ENCODE results near the gene ADAMTS4. TPM values are rescaled to one million over a fixed set of nuclear protein-coding genes. Genes with fewer than 3 reads are reported as not detected.

Gene ADAMTS4
- total and polyA plus RNA-seq, 9 of the 15 experiments (the other 6 are each of a cell fraction or from before 2014, with no cell fraction given), result 0.07 to 3.7 (median 0.41) TPM

DNA sequence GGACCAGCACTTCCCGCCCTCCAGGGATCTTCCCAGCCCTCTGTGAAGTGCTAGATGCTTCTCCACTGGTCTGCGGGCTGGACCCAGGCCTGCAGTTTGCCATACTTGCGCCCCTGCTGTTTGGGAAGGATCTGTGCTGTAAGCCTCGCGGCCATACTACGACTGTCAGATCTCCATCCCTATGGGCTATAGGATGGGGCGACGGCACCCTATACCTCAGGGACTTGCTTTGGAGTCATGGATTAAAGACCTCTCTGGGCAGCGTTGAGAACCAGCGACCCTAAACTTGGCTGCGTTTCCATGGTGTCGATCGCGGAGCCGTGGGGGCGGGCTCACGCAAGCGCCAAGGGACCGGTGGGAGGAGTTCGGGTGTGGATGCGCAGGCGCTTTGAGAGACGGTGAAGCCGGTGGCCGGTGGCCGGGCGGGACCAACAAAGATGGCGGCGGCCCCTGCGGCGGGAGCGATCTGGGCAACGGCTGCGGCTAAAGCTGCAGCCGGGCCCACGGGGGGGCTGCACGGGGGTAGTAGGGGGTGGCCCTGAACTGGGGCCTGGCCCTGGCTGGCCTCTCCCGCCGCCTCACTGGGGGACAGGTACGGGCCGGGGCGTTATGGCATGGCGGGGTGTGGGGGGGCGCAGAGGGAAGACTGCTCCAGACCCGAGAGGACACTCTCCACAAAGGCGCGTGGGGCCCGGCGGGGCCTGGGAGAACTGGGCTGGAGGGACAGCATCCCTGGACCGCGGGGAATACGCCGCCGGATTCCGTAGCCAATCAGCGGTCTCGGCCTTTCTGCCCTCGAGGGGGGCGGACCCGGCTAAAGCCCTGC, 39.6 kb downstream of the ADAMTS4 start, which contains the start of gene USP21 (continued):
- TF ChIP-seq, protein P1, sequence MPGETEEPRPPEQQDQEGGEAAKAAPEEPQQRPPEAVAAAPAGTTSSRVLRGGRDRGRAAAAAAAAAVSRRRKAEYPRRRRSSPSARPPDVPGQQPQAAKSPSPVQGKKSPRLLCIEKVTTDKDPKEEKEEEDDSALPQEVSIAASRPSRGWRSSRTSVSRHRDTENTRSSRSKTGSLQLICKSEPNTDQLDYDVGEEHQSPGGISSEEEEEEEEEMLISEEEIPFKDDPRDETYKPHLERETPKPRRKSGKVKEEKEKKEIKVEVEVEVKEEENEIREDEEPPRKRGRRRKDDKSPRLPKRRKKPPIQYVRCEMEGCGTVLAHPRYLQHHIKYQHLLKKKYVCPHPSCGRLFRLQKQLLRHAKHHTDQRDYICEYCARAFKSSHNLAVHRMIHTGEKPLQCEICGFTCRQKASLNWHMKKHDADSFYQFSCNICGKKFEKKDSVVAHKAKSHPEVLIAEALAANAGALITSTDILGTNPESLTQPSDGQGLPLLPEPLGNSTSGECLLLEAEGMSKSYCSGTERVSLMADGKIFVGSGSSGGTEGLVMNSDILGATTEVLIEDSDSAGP (CRISPR knock-in tag; IDR thresholded peaks at IDR 0.05), result no peak
- TF ChIP-seq CHD1 (IDR thresholded peaks at IDR 0.05; ENCODE audit: low read length) (no peak), MTA2 (IDR thresholded peaks at IDR 0.05; ENCODE audit: low read depth) (no peak), POLR2H (tag; IDR thresholded peaks at IDR 0.05; ENCODE audit: low read depth) (peak; percentile 34; the same call in 1 of the 2 replicates), GTF2A2 (tag; IDR thresholded peaks at IDR 0.05) (no peak), HNRNPK (IDR thresholded peaks at IDR 0.05; ENCODE audit: low read depth, low read length, poor library complexity, severe bottlenecking) (no peak), ZFP1 (CRISPR knock-in tag; IDR thresholded peaks at IDR 0.05) (no peak), ZNF695 (CRISPR knock-in tag; IDR thresholded peaks at IDR 0.05) (no peak), ZNF239 (CRISPR knock-in tag; IDR thresholded peaks at IDR 0.05) (no peak), TSC22D4 (tag; IDR thresholded peaks at IDR 0.05) (no peak), ZNF707 (CRISPR knock-in tag; conservative IDR thresholded peaks at IDR 0.05) (no peak), NFATC3 (IDR thresholded peaks at IDR 0.05) (no peak), KLF1 (tag; IDR thresholded peaks at IDR 0.05) (no peak), FOXA3 (CRISPR knock-in tag; conservative IDR thresholded peaks at IDR 0.05 in 1 of 2, IDR thresholded peaks at IDR 0.05 in 1 of 2) (no peak), ATF1 (CRISPR knock-in tag; IDR thresholded peaks at IDR 0.05) (no peak), ATF1 (tag; IDR thresholded peaks at IDR 0.05) (peak; percentile 23; the same call in 1 of the 2 replicates), NFE2 (IDR thresholded peaks at IDR 0.05; ENCODE audit: low read depth) (no peak), ZNF764 (CRISPR knock-in tag; IDR thresholded peaks at IDR 0.05; ENCODE audit: low read depth) (no peak), HDAC8 (tag; IDR thresholded peaks at IDR 0.05) (no peak), IFI16 (CRISPR knock-in tag; IDR thresholded peaks at IDR 0.05) (no peak)
- TF ChIP-seq, protein P2, sequence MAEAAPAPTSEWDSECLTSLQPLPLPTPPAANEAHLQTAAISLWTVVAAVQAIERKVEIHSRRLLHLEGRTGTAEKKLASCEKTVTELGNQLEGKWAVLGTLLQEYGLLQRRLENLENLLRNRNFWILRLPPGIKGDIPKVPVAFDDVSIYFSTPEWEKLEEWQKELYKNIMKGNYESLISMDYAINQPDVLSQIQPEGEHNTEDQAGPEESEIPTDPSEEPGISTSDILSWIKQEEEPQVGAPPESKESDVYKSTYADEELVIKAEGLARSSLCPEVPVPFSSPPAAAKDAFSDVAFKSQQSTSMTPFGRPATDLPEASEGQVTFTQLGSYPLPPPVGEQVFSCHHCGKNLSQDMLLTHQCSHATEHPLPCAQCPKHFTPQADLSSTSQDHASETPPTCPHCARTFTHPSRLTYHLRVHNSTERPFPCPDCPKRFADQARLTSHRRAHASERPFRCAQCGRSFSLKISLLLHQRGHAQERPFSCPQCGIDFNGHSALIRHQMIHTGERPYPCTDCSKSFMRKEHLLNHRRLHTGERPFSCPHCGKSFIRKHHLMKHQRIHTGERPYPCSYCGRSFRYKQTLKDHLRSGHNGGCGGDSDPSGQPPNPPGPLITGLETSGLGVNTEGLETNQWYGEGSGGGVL (CRISPR knock-in tag; IDR thresholded peaks at IDR 0.05), result no peak
